Mesodermal cell (in vitro differentiated cells): Measurements from ENCODE around the gene GPR183.
"Not testable (repeated sequence)": the region's sequence is repeated elsewhere in the genome, so short reads cannot be mapped to it uniquely, and the experiment has no call there.

Experiments
- H3K27ac ChIP-seq: 2 replicates; pipeline ENCODE4 v1.7.0; 2013; ENCODE audit warnings: mild to moderate bottlenecking, low read depth, low read length, moderate library complexity; ENCODE audit not compliant: severe bottlenecking
- H3K36me3 ChIP-seq: 2 replicates; pipeline ENCODE4 v1.7.1; 2013; ENCODE audit warnings: mild to moderate bottlenecking, low read length, moderate library complexity; ENCODE audit not compliant: control insufficient read depth, insufficient read depth
- H3K4me1 ChIP-seq: one replicate; pipeline ENCODE4 v1.7.1; 2013; ENCODE audit warnings: mild to moderate bottlenecking, low read length; ENCODE audit not compliant: insufficient read depth, control insufficient read depth, poor library complexity, severe bottlenecking
- H3K4me3 ChIP-seq: 2 replicates; pipeline ENCODE4 v1.7.0; 2013; ENCODE audit warnings: low read length, control low read depth, mild to moderate bottlenecking; ENCODE audit not compliant: insufficient read depth, poor library complexity, severe bottlenecking; ENCODE audit errors: extremely low read depth
- H3K9me3 ChIP-seq: 2 replicates; pipeline ENCODE4 v1.7.1; 2013; ENCODE audit warnings: mild to moderate bottlenecking, low read length, moderate library complexity; ENCODE audit not compliant: control insufficient read depth
- WGBS, 2 experiments: methylation state at CpG; one replicate each; pipeline ENCODE4 v1.1.5; 2013; ENCODE audit warnings: missing lambda C conversion rate in 2 of 2; ENCODE audit not compliant: insufficient coverage in 2 of 2; 5-methylcytosine and 5-hydroxymethylcytosine counted together

Gene GPR183

DNA sequence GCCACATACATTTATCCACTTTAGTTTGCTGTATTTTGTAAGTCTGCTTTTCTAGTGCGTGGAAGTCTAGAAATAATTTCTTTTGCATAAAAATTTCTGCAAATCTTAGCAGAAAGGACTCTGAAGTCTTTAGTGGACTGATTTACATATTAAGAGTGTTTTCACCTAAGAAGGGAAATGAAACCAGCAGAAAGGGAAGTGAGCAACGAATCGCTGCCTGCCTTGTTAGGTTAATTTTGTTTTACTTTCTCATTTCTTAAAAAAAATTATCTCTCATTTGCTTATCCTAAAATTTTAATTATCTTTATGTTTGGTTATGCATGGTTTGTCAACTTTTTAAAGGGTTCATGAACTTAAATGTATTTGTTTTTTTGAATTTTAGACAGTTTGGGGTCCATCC, 48.3 kb downstream of the GPR183 start:
- Histone ChIP-seq H3K4me3 (no peak overlapping the region), H3K36me3 (peaks cover 12% of the 10 kb centered on the region), H3K27ac (no peak overlapping the region), H3K9me3 (no peaks in the 10 kb centered on the region), H3K4me1 (no peaks in the 10 kb centered on the region)
- whole genome bisulfite sequencing, 2 experiments = 100% methylated on average over 1 of the region's 3 CpGs; no CpG with 5 or more reads in 1 of the 2 experiments

DNA sequence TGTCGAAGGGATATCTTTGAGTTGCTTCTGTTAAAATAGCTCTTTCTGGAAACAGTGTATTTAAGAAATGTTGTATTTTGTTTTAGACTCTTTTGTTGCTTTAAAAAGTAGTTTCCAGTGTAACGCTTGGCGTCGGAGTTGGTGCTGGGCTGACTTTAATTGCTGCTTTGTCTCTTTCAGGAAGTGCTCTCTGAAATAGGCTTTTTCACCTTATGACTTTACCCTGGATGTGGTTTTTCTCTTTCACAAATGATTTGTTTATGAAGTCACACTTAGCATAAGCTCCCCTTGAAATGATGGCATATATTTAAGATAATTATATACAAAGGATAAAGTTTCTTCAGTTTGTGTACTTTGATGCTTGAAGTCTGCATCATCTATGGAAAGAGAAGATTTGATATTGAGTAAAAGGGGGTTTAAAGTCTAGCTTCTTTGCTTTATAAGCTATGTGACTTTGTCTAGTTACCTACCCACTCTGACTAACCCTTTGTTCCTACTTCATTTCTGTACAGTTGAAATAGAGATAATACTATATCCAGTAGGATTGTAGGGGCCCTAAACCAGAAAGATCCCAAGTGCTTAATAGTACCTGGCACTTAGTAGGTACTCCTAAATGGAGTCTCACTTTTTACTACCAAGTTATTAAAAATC, 48.9 kb downstream of the GPR183 start, which contains the start of gene GPR18:
GPR18 (minus strand) TSS at position 170 of the 651 bp plus-strand sequence. CDS start 2,507 bp downstream, outside the sequence.
- no peak within 1 kb of the TSS for H3K4me3 ChIP-seq
- H3K4me1 ChIP-seq = no peaks in the 10 kb centered on the region
- H3K27ac ChIP-seq = no peak within 1 kb of the TSS
- peaks cover 11% of the 10 kb centered on the region for H3K36me3 ChIP-seq
- WGBS, 2 experiments = 91 to 97% methylated on average over 4 of the region's 4 CpGs
- H3K9me3 ChIP-seq = no peaks in the 10 kb centered on the region

DNA sequence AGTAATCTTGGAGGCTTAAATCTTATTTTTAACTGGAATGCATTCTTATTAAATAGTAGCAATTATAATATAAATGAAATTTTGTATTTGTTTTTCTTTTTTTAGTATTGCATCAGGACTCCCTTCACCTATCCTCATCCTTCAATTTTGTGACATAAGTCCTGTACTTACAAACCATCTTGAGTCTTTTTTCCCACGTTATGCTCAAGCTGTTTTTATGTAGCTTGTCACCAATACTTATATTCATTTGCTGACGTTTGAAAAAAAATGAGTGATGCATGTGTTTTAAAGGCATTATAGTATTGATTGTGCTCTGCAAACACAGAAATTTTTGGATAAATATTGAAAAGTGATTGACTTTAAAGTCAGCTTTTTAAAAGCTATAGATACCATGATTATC, 49.9 kb downstream of the GPR183 start:
- H3K4me3 ChIP-seq = no peak overlapping the region
- peaks cover 14% of the 10 kb centered on the region for H3K36me3 ChIP-seq
- WGBS, 2 experiments = no CpG with 5 or more reads among the region's 2 CpGs
- H3K27ac ChIP-seq = no peak overlapping the region
- no peaks in the 10 kb centered on the region for H3K9me3 ChIP-seq
- H3K4me1 ChIP-seq = no peaks in the 10 kb centered on the region

DNA sequence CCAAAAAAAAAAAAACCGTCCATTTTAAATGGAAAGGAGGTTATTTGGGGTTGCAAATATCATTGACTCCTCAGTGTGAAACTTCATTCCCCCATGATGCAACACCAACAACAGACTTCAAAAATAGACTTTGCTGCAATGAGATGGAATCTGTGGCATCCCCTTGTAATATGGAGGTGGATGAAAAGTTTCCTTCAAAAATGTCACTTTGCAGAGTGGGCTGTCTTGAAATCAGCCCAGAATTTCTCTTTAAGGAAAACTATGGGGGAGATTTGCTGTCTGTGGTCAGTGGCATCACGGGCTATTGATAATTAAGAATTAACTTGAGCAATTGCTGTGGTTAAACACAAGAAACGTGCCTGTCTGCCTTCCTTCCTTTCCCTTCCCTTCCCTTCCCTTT, 50.5 kb downstream of the GPR183 start:
- Histone ChIP-seq H3K36me3 (peaks cover 18% of the 10 kb centered on the region), H3K4me1 (no peaks in the 10 kb centered on the region), H3K4me3 (no peak overlapping the region), H3K27ac (no peak overlapping the region), H3K9me3 (no peaks in the 10 kb centered on the region)
- no CpG with 5 or more reads among the region's 3 CpGs for whole genome bisulfite sequencing, 2 experiments

DNA sequence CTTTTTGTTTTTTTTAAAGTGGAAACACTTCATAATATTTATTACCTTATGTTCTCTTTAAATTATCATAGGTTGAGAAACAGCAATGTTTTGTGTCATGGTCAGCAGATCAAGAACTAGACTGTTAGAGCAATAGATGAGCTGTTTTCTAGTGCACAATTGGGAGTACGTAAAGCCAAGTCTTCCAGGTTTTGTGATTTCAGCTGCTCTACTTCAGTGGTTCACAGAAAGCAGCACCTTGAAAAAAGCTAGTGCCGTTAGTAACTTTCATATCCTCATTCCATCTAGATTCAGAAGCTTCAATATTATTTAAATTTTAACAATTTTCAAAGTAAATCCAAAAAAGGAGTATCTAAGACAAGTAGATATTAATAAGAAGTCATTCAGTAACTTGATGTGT, 50.9 kb downstream of the GPR183 start:
- H3K4me1 ChIP-seq = no peaks in the 10 kb centered on the region
- H3K27ac ChIP-seq = no peak overlapping the region
- WGBS, 2 experiments = 100% methylated on average over 1 of the region's 2 CpGs; no CpG with 5 or more reads in 1 of the 2 experiments
- H3K4me3 ChIP-seq = no peak overlapping the region
- H3K36me3 ChIP-seq = peaks cover 18% of the 10 kb centered on the region
- no peaks in the 10 kb centered on the region for H3K9me3 ChIP-seq

DNA sequence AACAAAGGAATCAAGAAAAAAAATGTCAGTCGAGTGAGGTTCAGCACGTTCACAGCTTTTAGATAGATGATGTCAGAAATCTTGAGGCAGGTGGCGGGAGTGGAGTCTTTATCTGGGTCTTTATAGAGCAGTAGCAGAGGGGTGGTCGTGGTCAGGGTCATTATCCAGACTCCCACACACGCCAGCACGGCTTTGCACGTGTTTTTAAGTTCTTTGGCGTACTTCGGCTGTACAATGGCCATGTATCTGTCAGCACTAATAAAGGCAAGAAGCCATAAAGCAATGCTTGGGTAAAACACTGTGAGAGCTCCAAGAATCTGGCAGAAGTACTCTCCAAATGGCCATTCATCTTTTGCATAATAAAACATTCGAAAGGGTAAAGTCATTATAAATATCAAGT, 51.9 kb downstream of the GPR183 start:
- WGBS, 2 experiments = 94% methylated on average over 10 of the region's 10 CpGs

DNA sequence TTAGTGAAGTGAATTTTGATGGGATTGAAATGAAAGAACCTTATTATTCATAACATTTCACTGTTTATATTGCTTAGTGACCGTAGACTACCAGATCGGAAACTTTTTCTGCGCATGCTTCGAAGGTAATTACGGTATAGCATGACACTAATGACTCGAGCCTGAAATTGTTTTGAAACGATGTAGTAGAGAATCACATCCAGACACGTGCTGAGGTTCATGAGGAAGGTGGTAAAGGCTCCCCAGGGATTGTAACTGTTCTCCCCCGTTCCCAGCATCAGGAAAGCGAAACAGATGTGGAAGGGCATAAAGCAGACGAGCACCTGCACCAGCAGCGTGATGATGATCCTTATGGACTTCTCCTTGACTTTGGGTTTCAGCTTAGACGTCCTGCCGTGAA, 52.4 kb downstream of the GPR183 start:
- H3K4me3 ChIP-seq = no peak overlapping the region
- 95 to 97% methylated on average over 13 to 14 of the region's 14 CpGs for WGBS, 2 experiments
- H3K36me3 ChIP-seq = peaks cover 20% of the 10 kb centered on the region
- H3K4me1 ChIP-seq = no peaks in the 10 kb centered on the region
- H3K9me3 ChIP-seq = no peaks in the 10 kb centered on the region
- H3K27ac ChIP-seq = no peak overlapping the region

More for the DNA sequence above, 51.9 kb downstream of the GPR183 start:
- Histone ChIP-seq H3K27ac (no peak overlapping the region), H3K4me3 (no peak overlapping the region), H3K4me1 (no peaks in the 10 kb centered on the region), H3K36me3 (peaks cover 18% of the 10 kb centered on the region), H3K9me3 (no peaks in the 10 kb centered on the region)

DNA sequence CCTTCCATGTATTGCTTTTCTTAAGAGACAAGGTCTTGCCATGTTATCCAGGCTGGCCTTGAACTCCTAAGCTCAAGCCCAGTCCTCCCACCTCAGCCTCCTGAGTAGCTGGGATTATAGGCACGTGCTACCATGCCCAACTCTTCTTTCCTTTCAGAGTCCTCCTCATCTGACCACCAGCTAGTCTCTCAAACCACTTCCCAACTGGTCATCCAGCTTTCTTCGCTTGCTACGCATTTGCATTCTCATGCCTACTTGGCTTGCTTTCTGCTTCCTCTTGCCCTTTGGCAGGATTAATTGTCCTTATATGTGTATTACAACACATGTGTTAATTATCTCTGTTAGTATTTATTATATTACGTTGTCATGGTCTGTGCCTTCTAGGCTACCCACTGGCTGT, 55.3 kb downstream of the GPR183 start:
- Histone ChIP-seq H3K36me3 (peaks cover 36% of the 10 kb centered on the region), H3K27ac (no peak overlapping the region), H3K4me1 (no peaks in the 10 kb centered on the region), H3K9me3 (no peaks in the 10 kb centered on the region), H3K4me3 (no peak overlapping the region)
- 98 to 100% methylated on average over 1 to 3 of the region's 4 CpGs for WGBS, 2 experiments

DNA sequence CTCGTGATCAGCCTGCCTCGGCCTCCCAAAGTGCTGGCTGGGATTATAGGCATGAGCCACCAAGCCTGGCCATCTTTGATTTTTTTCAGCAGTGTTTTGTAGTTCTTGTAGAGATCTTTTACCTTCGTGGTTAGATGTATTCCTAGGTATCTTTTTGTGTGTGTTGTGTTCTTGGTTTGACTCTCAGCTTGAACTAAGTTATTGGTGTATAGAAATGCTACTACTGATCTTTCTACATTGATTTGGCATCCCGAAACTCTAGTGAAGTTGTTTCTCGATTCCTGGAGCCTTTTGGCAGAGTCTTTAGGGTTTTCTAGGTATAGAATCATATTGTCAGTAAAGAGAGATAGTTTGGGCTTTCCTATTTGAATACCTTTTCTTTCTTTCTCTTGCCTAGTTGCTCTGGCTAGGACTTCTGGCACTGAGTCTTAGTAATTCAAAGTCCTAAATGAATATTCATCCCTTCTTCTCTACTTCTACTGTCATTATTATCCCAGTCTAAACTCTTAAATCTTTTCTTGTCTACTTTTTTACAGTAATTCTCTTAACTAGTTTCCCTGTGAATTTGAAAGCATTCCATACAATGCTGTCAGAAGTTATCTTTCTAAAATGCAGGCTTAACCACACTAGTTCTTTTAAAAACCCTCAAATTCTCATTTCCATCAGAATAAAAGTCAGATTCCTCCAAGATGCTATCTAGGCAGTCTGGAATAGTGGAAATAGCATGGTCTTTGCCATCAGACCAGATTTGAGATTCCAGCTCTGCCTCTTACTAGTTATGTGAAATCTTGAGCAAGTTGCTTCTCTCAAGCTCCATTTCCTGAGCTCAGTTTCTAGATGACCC, 56.0 kb downstream of the GPR183 start:
- H3K36me3 ChIP-seq = peaks cover 37% of the 10 kb centered on the region
- H3K4me1 ChIP-seq = no peaks in the 10 kb centered on the region
- no peak overlapping the region for H3K27ac ChIP-seq
- H3K4me3 ChIP-seq = no peak overlapping the region
- WGBS, 2 experiments = 95% methylated on average over 2 to 4 of the region's 5 CpGs
- H3K9me3 ChIP-seq = no peaks in the 10 kb centered on the region

DNA sequence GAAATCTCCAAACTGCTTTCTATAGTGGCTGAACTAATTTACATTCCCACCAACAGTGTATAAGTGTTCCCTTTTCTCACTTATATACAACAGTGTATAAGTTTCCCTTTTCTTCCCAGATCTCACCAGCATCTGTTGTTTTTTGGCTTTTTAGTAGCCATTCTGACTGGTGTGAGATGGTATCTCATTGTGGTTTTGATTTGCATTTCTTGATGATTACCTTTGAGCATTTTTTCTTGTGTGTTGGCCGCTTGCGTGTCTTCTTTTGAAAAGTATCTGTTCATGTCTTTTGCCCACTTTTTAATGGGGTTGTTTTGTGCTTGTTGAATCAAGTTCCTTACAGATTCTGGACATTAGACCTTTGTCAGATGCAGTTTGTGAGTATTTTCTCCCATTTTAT, 57.6 kb downstream of the GPR183 start:
- H3K36me3 ChIP-seq = peaks cover 36% of the 10 kb centered on the region
- not testable (repeated sequence) for H3K27ac ChIP-seq, H3K9me3 ChIP-seq, H3K4me3 ChIP-seq, H3K4me1 ChIP-seq
- WGBS, 2 experiments = no CpG with 5 or more reads among the region's 2 CpGs

DNA sequence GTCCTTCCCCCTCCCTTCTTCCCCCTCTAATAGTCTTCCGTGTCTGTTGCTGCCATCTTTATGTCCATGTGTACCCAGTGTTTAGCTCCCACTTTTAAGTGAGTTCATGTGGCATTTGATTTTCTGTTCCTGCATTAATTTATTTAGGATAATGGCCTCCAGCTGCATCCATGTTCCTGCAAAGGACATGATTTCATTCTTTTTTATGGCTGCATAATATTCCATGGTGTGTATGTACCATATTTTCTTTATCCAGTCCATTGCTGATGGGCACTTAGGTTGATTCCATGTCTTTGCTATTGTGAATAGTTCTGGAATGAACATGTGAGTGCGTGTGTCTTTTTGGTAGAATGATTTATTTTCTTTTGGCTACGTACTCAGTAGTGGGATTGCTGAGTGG, 58.0 kb downstream of the GPR183 start:
- peaks cover 35% of the 10 kb centered on the region for H3K36me3 ChIP-seq
- not testable (repeated sequence) for H3K4me3 ChIP-seq, H3K9me3 ChIP-seq, H3K4me1 ChIP-seq, H3K27ac ChIP-seq
- WGBS, 2 experiments = 100% methylated on average over 1 to 2 of the region's 3 CpGs
